Breast epithelium (tissue), 4 donors: ENCODE data around the gene SIAH3. TPM values are rescaled to one million over a fixed set of nuclear protein-coding genes. Genes with fewer than 3 reads are reported as not detected.

Experiments
- DNase-seq, 2 donors: peaks; one replicate each; pipeline ENCODE4 v3.0.0-alpha.2; 2019; ENCODE audit warnings: low spot score in 2 of 2
- H3K27ac ChIP-seq, 2 donors: fragments of 200-600 bp; sonication (generic) in 1 of 2; one replicate each; pipeline ENCODE4 v1.5.1; 2016 to 2019; ENCODE audit warnings: mild to moderate bottlenecking in 1 of 2
- H3K27me3 ChIP-seq, 2 donors: fragments of 200-600 bp; sonication (generic) in 1 of 2; one replicate each; pipeline versions ENCODE4 v1.5.1 to v1.6.0; 2017 to 2019; ENCODE audit warnings: control low read depth in 1 of 2, mild to moderate bottlenecking in 1 of 2
- H3K36me3 ChIP-seq: fragments of 200-600 bp; one replicate; pipeline ENCODE4 v1.5.1; 2019
- H3K4me1 ChIP-seq, 2 donors: fragments of 200-600 bp; sonication (generic); one replicate each; pipeline ENCODE4 v1.5.1; 2016 to 2019; ENCODE audit warnings: control low read depth in 1 of 2
- H3K4me3 ChIP-seq, 3 donors: fragments of 200-600 bp; sonication (generic); 1 replicate in 2 of 3; 2 replicates in 1 of 3; pipeline ENCODE4 v1.5.1; 2016 to 2019; ENCODE audit warnings: mild to moderate bottlenecking in 3 of 3, moderate library complexity in 2 of 3
- H3K9me3 ChIP-seq, 2 donors: fragments of 200-600 bp; sonication (generic) in 1 of 2; one replicate each; pipeline ENCODE4 v1.5.1; 2016 to 2019; ENCODE audit warnings: control low read depth in 1 of 2
- CTCF ChIP-seq, 3 donors: fragments of 450-650 bp; IDR thresholded peaks; one replicate each; pipeline ENCODE4 v1.5.1; 2016 to 2017; ENCODE audit warnings: antibody characterized with exemption in 3 of 3, mild to moderate bottlenecking in 3 of 3, moderate library complexity in 3 of 3
- POLR2A ChIP-seq: fragments of 450-650 bp; IDR thresholded peaks from one replicate; pipeline ENCODE4 v1.6.1; 2016; ENCODE audit warnings: antibody characterized with exemption, mild to moderate bottlenecking, moderate library complexity
- POLR2AphosphoS5 ChIP-seq, 3 donors: sonication (generic); formaldehyde crosslinking; IDR thresholded peaks; one replicate each; pipeline ENCODE4 v1.6.1; 2017; ENCODE audit warnings: antibody characterized with exemption in 3 of 3
- intact Hi-C: fragments of 100-400 bp; cut with DNase I; formaldehyde crosslinking; loops from one replicate; pipeline ENCODE4 v1.15.1; 2023; ENCODE audit warnings: low total_unique reads
- total RNA-seq, 3 donors: library from RNA; depleted of rRNA; stranded (reverse); fragments of >200 nt; gene quantifications; one replicate each; pipeline ENCODE4 v1.1.0, GENCODE V29; 2016

Gene SIAH3
- total RNA-seq, 3 donors from 2014 or later, result under 0.01 TPM; not detected in 2

DNA sequence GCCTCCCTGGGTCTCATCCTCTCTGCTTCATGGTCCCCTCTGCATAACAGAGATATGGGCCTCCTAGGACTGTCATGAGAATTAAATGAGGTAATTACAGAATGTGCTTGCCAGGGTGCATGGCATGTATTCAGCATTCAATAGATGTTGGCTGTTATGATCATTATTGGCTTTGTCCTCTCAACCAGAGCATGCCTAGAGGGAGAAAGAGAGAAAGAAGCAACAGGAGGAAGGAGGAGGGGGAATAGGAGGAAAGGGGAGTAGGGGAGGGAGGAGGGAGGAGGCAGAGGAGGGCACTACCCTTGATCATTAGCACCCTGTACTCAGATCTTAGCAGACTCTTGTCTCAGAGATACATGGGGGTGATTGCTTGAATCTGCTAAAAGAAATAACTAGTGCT is 41.0 kb upstream of the SIAH3 start:
- Histone ChIP-seq H3K36me3 (no peaks in the 10 kb centered on the region), H3K27ac (peak overlapping the region; percentile 11 to 55), H3K4me3 (no peak overlapping the region), H3K9me3 (no peaks in the 10 kb centered on the region), H3K27me3 (no peaks in the 10 kb centered on the region), H3K4me1 (peaks cover 3 to 10% of the 10 kb centered on the region in 2 donors)
- no peak for DNase-seq
- no peak for TF ChIP-seq POLR2A
- no peak for TF ChIP-seq POLR2AphosphoS5 (IDR thresholded peaks at IDR 0.05)
- no peak for TF ChIP-seq CTCF (IDR thresholded peaks at IDR 0.05)
- intact Hi-C loops, result no loop called here

DNA sequence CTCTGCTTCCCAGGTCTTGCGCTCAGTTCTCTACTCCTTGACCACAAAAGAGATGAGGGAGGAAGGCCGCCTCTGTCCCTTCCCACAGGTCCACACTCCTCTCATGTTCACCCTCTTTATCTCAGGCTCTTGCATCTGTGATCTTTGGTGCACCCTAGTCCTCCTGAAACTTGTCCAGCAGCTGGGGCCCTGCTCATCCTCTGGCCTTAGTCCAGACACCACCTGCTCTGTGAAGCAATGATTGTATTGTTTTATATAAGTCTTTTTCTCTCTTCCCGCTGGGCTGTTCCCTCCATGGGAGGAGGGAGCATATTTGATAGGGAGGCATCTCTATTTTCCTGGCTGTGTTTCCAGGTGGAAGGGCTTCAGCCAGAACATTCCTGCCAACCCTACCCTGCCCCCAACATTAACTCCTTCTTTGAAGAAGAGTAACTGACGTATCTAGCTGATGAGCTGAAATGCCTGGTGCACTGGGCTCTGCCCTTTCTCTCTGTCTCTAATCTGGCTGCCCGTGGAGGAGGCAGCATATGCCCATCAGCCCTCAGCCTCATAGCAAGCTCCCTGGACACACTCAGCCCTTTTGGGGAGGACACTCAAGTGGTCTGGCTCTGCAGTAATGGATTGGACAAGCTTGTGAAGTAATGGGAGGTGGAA is 38.2 kb upstream of the SIAH3 start:
- TF ChIP-seq CTCF (IDR thresholded peaks at IDR 0.05) (no peak), POLR2A (no peak), POLR2AphosphoS5 (IDR thresholded peaks at IDR 0.05) (no peak)
- intact Hi-C loops, result no loop called here
- Histone ChIP-seq H3K36me3 (no peaks in the 10 kb centered on the region), H3K27me3 (no peaks in the 10 kb centered on the region), H3K4me1 (peaks cover 3 to 6% of the 10 kb centered on the region in 2 donors), H3K4me3 (no peak overlapping the region), H3K9me3 (no peaks in the 10 kb centered on the region), H3K27ac (no peak overlapping the region)
- no peak for DNase-seq

- Histone ChIP-seq H3K27me3 (no peaks in the 10 kb centered on the region), H3K4me1 (no peaks in the 10 kb centered on the region), H3K4me3 (no peak overlapping the region), H3K27ac (no peak overlapping the region), H3K36me3 (no peaks in the 10 kb centered on the region), H3K9me3 (no peaks in the 10 kb centered on the region)
- no peak for TF ChIP-seq CTCF (IDR thresholded peaks at IDR 0.05)
- TF ChIP-seq POLR2A, result no peak
- no peak for TF ChIP-seq POLR2AphosphoS5 (IDR thresholded peaks at IDR 0.05)
- intact Hi-C loops, result no loop called here
- no peak for DNase-seq
Measured at GRCh38 chr13:45886466-45886865, 34.9 kb upstream of the SIAH3 start.

DNA sequence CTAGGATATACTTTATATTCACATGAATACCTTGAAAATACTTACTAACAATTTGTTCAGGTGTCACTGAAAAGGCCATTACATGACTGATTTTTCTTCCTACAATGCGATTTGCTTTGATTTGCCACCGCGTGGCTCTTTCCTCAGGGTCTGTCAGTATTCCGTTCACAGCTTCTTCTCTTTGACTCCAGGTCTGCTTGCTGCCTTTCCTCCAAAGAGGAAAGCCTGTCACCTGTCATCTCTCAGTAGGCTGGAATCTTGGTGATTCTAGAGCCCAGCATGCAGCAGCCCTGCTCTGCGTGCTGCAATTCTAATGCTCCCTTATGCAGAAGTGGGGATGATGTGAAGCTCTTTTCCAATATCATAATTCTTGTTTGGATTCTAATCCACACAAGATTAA is 33.6 kb upstream of the SIAH3 start:
- Histone ChIP-seq H3K27me3 (no peaks in the 10 kb centered on the region), H3K36me3 (no peaks in the 10 kb centered on the region), H3K4me3 (no peak overlapping the region), H3K9me3 (no peaks in the 10 kb centered on the region), H3K27ac (no peak overlapping the region), H3K4me1 (no peaks in the 10 kb centered on the region)
- intact Hi-C loops, result no loop called here
- DNase-seq, result no peak
- TF ChIP-seq CTCF (IDR thresholded peaks at IDR 0.05) (no peak), POLR2AphosphoS5 (IDR thresholded peaks at IDR 0.05) (no peak), POLR2A (no peak)

GRCh38 chr13:45882626-45883025 is 31.1 kb upstream of the SIAH3 start:
- no peak overlapping the region for H3K4me3 ChIP-seq
- H3K4me1 ChIP-seq, result no peaks in the 10 kb centered on the region
- no peaks in the 10 kb centered on the region for H3K27me3 ChIP-seq
- H3K9me3 ChIP-seq, result no peaks in the 10 kb centered on the region
- no peaks in the 10 kb centered on the region for H3K36me3 ChIP-seq
- H3K27ac ChIP-seq, result no peak overlapping the region
- intact Hi-C loops, result no loop called here
- DNase-seq, result no peak
- TF ChIP-seq POLR2A, result no peak
- TF ChIP-seq POLR2AphosphoS5 (IDR thresholded peaks at IDR 0.05), result no peak
- no peak for TF ChIP-seq CTCF (IDR thresholded peaks at IDR 0.05)
